SK-N-SH (cell line): ENCODE measurements around the gene LRRC56. TPM values are rescaled to one million over a fixed set of nuclear protein-coding genes. Genes with fewer than 3 reads are reported as not detected.
A peak's percentile ranks its signal among the peaks of the same experiment; 100 is the strongest.

ENCODE experiments used
- CTCF ChIA-PET: fragments of 300-600, 350-600 bp; formaldehyde crosslinking; extraction: SDS; loops from one replicate; lab custom pipeline; 2021; lab: Yijun Ruan, JAX
- POLR2A ChIA-PET: fragments of 350-600 bp; sonication (Branson Sonifier 250); formaldehyde crosslinking; extraction: SDS; loops from one replicate; lab custom pipeline; 2020; ENCODE audit warnings: antibody characterized with exemption, inconsistent platforms; lab: Yijun Ruan, JAX
- DNase-seq: peaks from one replicate; pipeline ENCODE4 v3.0.0; 2012
- H2AFZ ChIP-seq: fragments of 200-600 bp; sonication (generic); 2 replicates; pipeline ENCODE4 v1.8.1; 2016; ENCODE audit warnings: antibody characterized with exemption, mild to moderate bottlenecking, low read depth
- H3F3A ChIP-seq: fragments of 200-600 bp; sonication (generic); replicated peaks from 2 replicates; pipeline ENCODE3; 2016; ENCODE audit warnings: antibody characterized with exemption, mild to moderate bottlenecking; ENCODE audit not compliant: insufficient read depth
- H3K27ac ChIP-seq, 2 experiments: fragments of 200-500 bp in 1 of 2; fragments of 200-600 bp in 1 of 2; sonication (Bioruptor generic) in 1 of 2; sonication (generic), shearing (Covaris generic) in 1 of 2; 2 replicates each; pipeline versions ENCODE4 v1.5.1 to v1.6.1; 2014 to 2016; ENCODE audit warnings: low read depth in 2 of 2, inconsistent platforms in 1 of 2, low read length in 1 of 2, mild to moderate bottlenecking in 1 of 2, mixed read lengths in 1 of 2
- H3K27me3 ChIP-seq: fragments of 200-600 bp; sonication (generic), shearing (Covaris generic); 2 replicates; pipeline ENCODE4 v1.6.1; 2016; ENCODE audit warnings: mixed run types; ENCODE audit not compliant: insufficient read depth
- H3K36me3 ChIP-seq, 2 experiments: fragments of 200-500 bp in 1 of 2; fragments of 200-600 bp in 1 of 2; sonication (Bioruptor generic) in 1 of 2; sonication (generic) in 1 of 2; replicated peaks in 1 of 2; 2 replicates each; pipeline versions ENCODE3 to v1.5.1; 2014 to 2016; ENCODE audit warnings: low read length in 1 of 2, mild to moderate bottlenecking in 1 of 2; ENCODE audit not compliant: insufficient read depth in 2 of 2, control insufficient read depth in 1 of 2
- H3K4me1 ChIP-seq, 2 experiments: fragments of 200-500 bp in 1 of 2; fragments of 200-600 bp in 1 of 2; sonication (Bioruptor generic) in 1 of 2; sonication (generic), shearing (Covaris generic) in 1 of 2; 2 replicates each; pipeline versions ENCODE4 v1.5.1 to v1.6.1; 2014 to 2016; ENCODE audit warnings: low read depth in 1 of 2, low read length in 1 of 2, mixed run types in 1 of 2; ENCODE audit not compliant: insufficient read depth in 2 of 2, control insufficient read depth in 1 of 2
- H3K4me2 ChIP-seq: fragments of 200-600 bp; sonication (generic), shearing (Covaris generic); 2 replicates; pipeline ENCODE4 v1.6.1; 2017; ENCODE audit warnings: mixed run types
- H3K4me3 ChIP-seq, 2 experiments: fragments of 200-500 bp in 1 of 2; fragments of 200-600 bp in 1 of 2; sonication (Bioruptor generic) in 1 of 2; sonication (generic), shearing (Covaris generic) in 1 of 2; 2 replicates each; pipeline versions ENCODE4 v1.5.1 to v1.8.1; 2014 to 2016; ENCODE audit warnings: low read depth in 2 of 2, inconsistent platforms in 1 of 2, low read length in 1 of 2, mild to moderate bottlenecking in 1 of 2, mixed read lengths in 1 of 2, moderate library complexity in 1 of 2
- H3K79me2 ChIP-seq: fragments of 200-600 bp; sonication (generic); 2 replicates; pipeline ENCODE4 v1.8.1; 2017; ENCODE audit warnings: mild to moderate bottlenecking; ENCODE audit not compliant: insufficient read depth
- H3K9ac ChIP-seq: fragments of 200-600 bp; sonication (generic); 2 replicates; pipeline ENCODE4 v1.6.1; 2017; ENCODE audit warnings: mixed run types
- H3K9me2 ChIP-seq: fragments of 200-600 bp; sonication (generic); 2 replicates; pipeline ENCODE4 v1.6.1; 2017; ENCODE audit warnings: mixed run types
- H3K9me3 ChIP-seq: fragments of 200-600 bp; sonication (generic); 2 replicates; pipeline ENCODE4 v1.6.1; 2017; ENCODE audit warnings: mixed run types, mild to moderate bottlenecking, moderate library complexity
- H4K20me1 ChIP-seq: fragments of 200-600 bp; sonication (generic); 2 replicates; pipeline ENCODE4 v1.6.1; 2017; ENCODE audit warnings: mild to moderate bottlenecking, mixed run types; ENCODE audit not compliant: insufficient read depth
- CTCF ChIP-seq: fragments of 200-600 bp; sonication (generic); IDR thresholded peaks from 2 replicates; pipeline ENCODE4 v1.6.1; 2017; ENCODE audit warnings: antibody characterized with exemption, mild to moderate bottlenecking, moderate library complexity
- MEF2A ChIP-seq: IDR thresholded peaks from 2 replicates; pipeline ENCODE4 v1.4.0; 2012; ENCODE audit warnings: low read depth, borderline replicate concordance
- TEAD4 ChIP-seq: IDR thresholded peaks from 2 replicates; pipeline ENCODE4 v1.4.0; 2012; ENCODE audit warnings: mild to moderate bottlenecking, borderline replicate concordance; ENCODE audit not compliant: insufficient read depth
- USF2 ChIP-seq: fragments of 150-350 bp; IDR thresholded peaks from 2 replicates; pipeline ENCODE4 v1.6.1; 2017; ENCODE audit warnings: antibody characterized with exemption, low read length, low read depth, borderline replicate concordance
- WGBS: methylation state at CpG from one replicate; pipeline ENCODE4 v1.1.6; 2017; ENCODE audit warnings: low lambda C conversion rate; 5-methylcytosine and 5-hydroxymethylcytosine counted together
- polyA plus RNA-seq, 3 experiments: library from polyadenylated mRNA; depleted of rRNA; stranded (reverse); fragments of >200 nt; gene quantifications; 2 replicates each; pipeline ENCODE4 v1.2.3, GENCODE V29; 2012
- TF ChIP-seq, protein P1 (sequence below): IDR thresholded peaks from 2 replicates; pipeline ENCODE4 v1.4.0; 2012; ENCODE audit warnings: low read depth

The LRRC56 gene
- polyA plus RNA-seq, 1 of the 3 experiments (the other 2 are of a cell fraction), result 1.2 TPM

- Histone ChIP-seq H3K36me3 (no peaks in the 10 kb centered on the region), H4K20me1 (no peaks in the 10 kb centered on the region), H3K4me2 (no peak overlapping the region), H3K4me3 (no peak overlapping the region), H3F3A (peaks cover 6% of the 10 kb centered on the region), H3K9ac (no peak overlapping the region), H2AFZ (no peak overlapping the region), H3K9me3 (no peaks in the 10 kb centered on the region), H3K79me2 (peaks cover 11% of the 10 kb centered on the region; the same call in 1 of the 2 replicates), H3K27ac (no peak overlapping the region), H3K4me1 (peaks cover 5 to 34% of the 10 kb centered on the region in 2 experiments; a peak in 2 of 4 replicates), H3K27me3 (no peaks in the 10 kb centered on the region), H3K9me2 (no peaks in the 10 kb centered on the region)
- ChIA-PET POLR2A (interaction anchor here (0.7 to 1.9 kb wide), 3 partner anchors 8 to 132 kb away, joined by 3 to 14 read pairs (median 3); no protein-coding TSS in a partner anchor), CTCF (interaction anchor here (6.8 kb wide), 1 partner anchor 8 kb away, joined by 41 read pairs; no protein-coding TSS in a partner anchor)
- WGBS, result 93% methylated on average over 9 of the region's 12 CpGs
- no peak for DNase-seq
- no peak for TF ChIP-seq USF2
Observed at GRCh38 chr11:563812-564578, 26.7 kb downstream of the LRRC56 start.

GRCh38 chr11:565921-566509 is 28.7 kb downstream of the LRRC56 start:
- Histone ChIP-seq H3K36me3 (no peaks in the 10 kb centered on the region), H3K9me3 (no peaks in the 10 kb centered on the region), H3F3A (peaks cover 6% of the 10 kb centered on the region), H2AFZ (no peak overlapping the region), H3K9me2 (no peaks in the 10 kb centered on the region), H3K27ac (no peak overlapping the region; a peak in 1 of 4 replicates), H3K9ac (no peak overlapping the region), H3K79me2 (peaks cover 11% of the 10 kb centered on the region; the same call in 1 of the 2 replicates), H3K4me2 (peak overlapping the region; percentile 94; the same call in 1 of the 2 replicates), H4K20me1 (no peaks in the 10 kb centered on the region), H3K27me3 (no peaks in the 10 kb centered on the region), H3K4me1 (peaks cover 6 to 35% of the 10 kb centered on the region in 2 experiments; a peak in 2 of 4 replicates), H3K4me3 (no peak overlapping the region)
- no peak for DNase-seq
- ChIA-PET CTCF (interaction anchor here (0.6 to 6.8 kb wide), 7 partner anchors 10 to 161 kb away, joined by 3 to 41 read pairs (median 3); no protein-coding TSS in a partner anchor), POLR2A (interaction anchor here (0.7 to 3.0 kb wide), 2 partner anchors 10 to 67 kb away, joined by 3 to 9 read pairs; partner anchors contain the start of gene PHRF1)
- no peak for TF ChIP-seq MEF2A
- TF ChIP-seq, protein P1, sequence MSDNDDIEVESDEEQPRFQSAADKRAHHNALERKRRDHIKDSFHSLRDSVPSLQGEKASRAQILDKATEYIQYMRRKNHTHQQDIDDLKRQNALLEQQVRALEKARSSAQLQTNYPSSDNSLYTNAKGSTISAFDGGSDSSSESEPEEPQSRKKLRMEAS, result no peak
- no peak for TF ChIP-seq TEAD4
- TF ChIP-seq CTCF, result 0 out of 2 replicates have a peak, but pooled peaks have one; percentile 11
- WGBS, result 68% methylated on average over 5 of the region's 12 CpGs
